Stimulated activated CD8-positive, alpha-beta memory T cell treated with anti-CD3 and anti-CD28 coated beads, Interleukin-12 subunit alpha, Interleukin-12 subunit beta, amount 100 ng/mL, for 24 hours (primary cell): ENCODE measurements around the gene RELL2.

Source experiments
- DNase-seq: peaks from one replicate; pipeline ENCODE4 v3.0.0-alpha.2; 2020; ENCODE audit errors: extremely low read depth

The RELL2 gene

GRCh38 chr5:141649056-141649688, 12.4 kb downstream of the RELL2 start:
- DNase-seq: no peak

- DNase-seq: no peak
Measured at GRCh38 chr5:141649972-141650371, 13.2 kb downstream of the RELL2 start.

GRCh38 chr5:141650851-141651727, 14.3 kb downstream of the RELL2 start, which contains the start of gene FCHSD1:
TSS of gene FCHSD1 (minus strand) at chr5:141651418. CDS start at chr5:141651368, 50 bp downstream.
- peak; percentile 56 for DNase-seq

GRCh38 chr5:141651728-141652105, 14.9 kb downstream of the RELL2 start:
- DNase-seq: no peak

GRCh38 chr5:141654298-141654697, 17.5 kb downstream of the RELL2 start:
- no peak for DNase-seq

- no peak for DNase-seq
Measured at GRCh38 chr5:141655020-141655419, 18.2 kb downstream of the RELL2 start.

GRCh38 chr5:141656396-141656795, 19.6 kb downstream of the RELL2 start:
- DNase-seq: no peak

GRCh38 chr5:141657404-141657803, 20.6 kb downstream of the RELL2 start:
- no peak for DNase-seq

GRCh38 chr5:141657937-141658545, 21.2 kb downstream of the RELL2 start:
- no peak for DNase-seq

GRCh38 chr5:141662028-141662427, 25.2 kb downstream of the RELL2 start:
- DNase-seq: no peak

- DNase-seq: no peak
Measured at GRCh38 chr5:141663506-141663905, 26.7 kb downstream of the RELL2 start.

GRCh38 chr5:141664733-141665461, 28.1 kb downstream of the RELL2 start:
- peak; percentile 31 for DNase-seq

- DNase-seq: no peak
Measured at GRCh38 chr5:141665995-141666940, 29.5 kb downstream of the RELL2 start.

- DNase-seq: no peak
Measured at GRCh38 chr5:141668601-141669265, 31.9 kb downstream of the RELL2 start.

- no peak for DNase-seq
Measured at GRCh38 chr5:141669520-141669919, 32.7 kb downstream of the RELL2 start.

- DNase-seq: no peak
Measured at GRCh38 chr5:141672071-141672840, 35.5 kb downstream of the RELL2 start.

- DNase-seq: no peak
Measured at GRCh38 chr5:141672841-141673813, 36.3 kb downstream of the RELL2 start.

- no peak for DNase-seq
Measured at GRCh38 chr5:141674747-141675146, 38.0 kb downstream of the RELL2 start.
